ENCODE results near the gene CFAP74. TPM values are rescaled to one million over a fixed set of nuclear protein-coding genes. Genes with fewer than 3 reads are reported as not detected.

Gene CFAP74
- total and polyA plus RNA-seq, 9 of the 15 experiments (the other 6 are each of a cell fraction or from before 2014, with no cell fraction given) = 0.03 to 0.15 (median 0.05) TPM; not detected in 6

DNA sequence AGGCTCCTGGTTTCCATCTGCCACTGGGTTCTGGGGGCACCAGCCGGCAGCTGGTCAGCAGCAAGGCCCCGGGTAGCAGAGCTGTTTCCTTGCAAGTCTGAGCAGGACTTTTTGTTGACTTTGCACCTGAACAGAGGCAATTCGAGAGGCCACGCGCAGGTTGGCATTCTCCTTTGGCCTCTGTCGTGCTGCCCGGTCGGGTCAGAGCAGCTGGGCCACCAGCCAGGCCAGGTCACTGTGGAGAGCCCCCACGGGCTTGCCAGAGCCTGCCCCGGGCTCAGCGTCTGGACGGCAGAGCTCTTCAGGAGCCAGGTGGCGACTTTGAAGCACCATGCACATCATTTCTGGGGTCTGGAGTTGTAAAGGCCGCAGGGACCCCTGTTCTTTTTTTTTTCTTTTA, 56.1 kb downstream of the CFAP74 start (continued):
- TF ChIP-seq TAF1 (IDR thresholded peaks at IDR 0.05; ENCODE audit: control insufficient read depth, extremely low read depth, insufficient read depth, low read length, severe bottlenecking) (no peak), GTF2F1 (IDR thresholded peaks at IDR 0.05; ENCODE audit: low read depth, low read length) (no peak)

GRCh38 chr1:1946540-1946939, 57.0 kb downstream of the CFAP74 start:
- Histone ChIP-seq H3K79me2 (ENCODE audit: control insufficient read depth, insufficient read depth, low read length) (no peaks in the 10 kb centered on the region), H3K4me3 (no peak overlapping the region), H3K27me3 (ENCODE audit: control insufficient read depth in 2 of 2, insufficient read depth in 2 of 2, low read length in 2 of 2) (peaks cover 58 to 79% of the 10 kb centered on the region in 2 experiments), H3K36me3 (ENCODE audit: control insufficient read depth, insufficient read depth, low read length) (no peaks in the 10 kb centered on the region), H3K9ac (ENCODE audit: insufficient read depth in 1 of 2, low read depth in 2 of 2, low read length in 2 of 2) (no peak overlapping the region), H3K4me2 (ENCODE audit: insufficient read depth, low read length) (no peak overlapping the region), H3K9me1 (ENCODE audit: control insufficient read depth, insufficient read depth, low read length) (no peaks in the 10 kb centered on the region), H4K20me1 (replicated peaks; ENCODE audit: control insufficient read depth, insufficient read depth, low read length) (peaks cover 10% of the 10 kb centered on the region), H2AFZ (ENCODE audit: low read depth, low read length) (no peak overlapping the region), H3K27ac (ENCODE audit: extremely low read depth, low read depth, low read length) (no peak overlapping the region), H3K9me3 (replicated peaks; ENCODE audit: control insufficient read depth, insufficient read depth, low read depth, low read length) (no peaks in the 10 kb centered on the region), H3K4me1 (replicated peaks in 1 of 2; ENCODE audit: control insufficient read depth in 2 of 2, insufficient read depth in 2 of 2, low read length in 2 of 2) (peaks cover 0 to 32% of the 10 kb centered on the region in 2 experiments; a peak in 2 of 5 replicates)
- in situ Hi-C loops (cut with MboI) = no loop called here
- TF ChIP-seq HNRNPK (IDR thresholded peaks at IDR 0.05; ENCODE audit: low read depth, low read length, poor library complexity, severe bottlenecking) (no peak), MEIS2 (IDR thresholded peaks at IDR 0.05; ENCODE audit: partially characterized antibody) (no peak), DIDO1 (tag; IDR thresholded peaks at IDR 0.05; ENCODE audit: low read depth) (no peak), HDAC1 (IDR thresholded peaks at IDR 0.05) (no peak), CSDE1 (IDR thresholded peaks at IDR 0.05) (no peak)
- FAIRE-seq (no peak), DNase-seq (ENCODE audit: extremely low read depth in 1 of 4, low spot score in 3 of 4) (no peak), ATAC-seq (no peak)
- ChIA-PET POLR2A (no interaction called here), CTCF (ENCODE audit: low intra/inter-chr PET ratio) (no interaction called here)
- no TSS peak for BruUV-seq (replicated peaks)
- intact Hi-C loops (cut with micrococcal nuclease) = no loop called here
- 2% methylated on average over 11 of the region's 11 CpGs for WGBS (ENCODE audit: insufficient coverage, low coverage, missing lambda C conversion rate)
